Tibial nerve (tissue), 4 donors: Measurements from ENCODE around the gene HSD17B11. TPM values are rescaled to one million over a fixed set of nuclear protein-coding genes. Genes with fewer than 3 reads are reported as not detected.

Experiments
- DNase-seq, 2 donors: peaks; one replicate each; pipeline ENCODE4 v3.0.0-alpha.2; 2019; ENCODE audit warnings: low spot score in 2 of 2
- H3K27ac ChIP-seq, 4 donors: fragments of 200-600 bp; sonication (generic) in 3 of 4; one replicate each; pipeline ENCODE4 v1.5.1; 2017 to 2019; ENCODE audit warnings: mild to moderate bottlenecking in 1 of 4
- H3K27me3 ChIP-seq, 2 donors: fragments of 200-600 bp; sonication (generic) in 1 of 2; one replicate each; pipeline versions ENCODE4 v1.5.1 to v1.6.0; 2017 to 2019
- H3K36me3 ChIP-seq, 3 donors: fragments of 200-600 bp; sonication (generic); one replicate each; pipeline ENCODE4 v1.5.1; 2018 to 2019
- H3K4me1 ChIP-seq, 4 donors: fragments of 200-600 bp; sonication (generic) in 3 of 4; one replicate each; pipeline ENCODE4 v1.5.1; 2017 to 2019
- H3K4me3 ChIP-seq, 4 donors: fragments of 200-600 bp; sonication (generic) in 3 of 4; one replicate each; pipeline ENCODE4 v1.5.1; 2017 to 2019; ENCODE audit warnings: mild to moderate bottlenecking in 1 of 4, moderate library complexity in 1 of 4
- H3K9me3 ChIP-seq, 4 donors: fragments of 200-600 bp; sonication (generic) in 3 of 4; one replicate each; pipeline ENCODE4 v1.5.1; 2017 to 2019
- CTCF ChIP-seq, 5 experiments: fragments of 200-600 bp in 3 of 5; fragments of 450-650 bp in 2 of 5; sonication (generic) in 3 of 5; IDR thresholded peaks; one replicate each; pipeline ENCODE4 v1.5.1; 2016 to 2019; ENCODE audit warnings: antibody characterized with exemption in 5 of 5, mild to moderate bottlenecking in 3 of 5, moderate library complexity in 2 of 5
- EP300 ChIP-seq, 2 donors: sonication (generic); formaldehyde crosslinking; IDR thresholded peaks; one replicate each; pipeline ENCODE4 v1.6.1; 2017; ENCODE audit warnings: antibody characterized with exemption in 2 of 2, mild to moderate bottlenecking in 1 of 2
- POLR2A ChIP-seq, 2 donors: fragments of 450-650 bp; IDR thresholded peaks; one replicate each; pipeline ENCODE4 v1.6.1; 2017; ENCODE audit warnings: antibody characterized with exemption in 2 of 2, mild to moderate bottlenecking in 2 of 2, moderate library complexity in 2 of 2
- WGBS, 2 donors: methylation state at CpG; one replicate each; pipeline ENCODE4 v1.1.5; 2018; 5-methylcytosine and 5-hydroxymethylcytosine counted together
- total RNA-seq, 4 donors: library from RNA; depleted of rRNA; stranded (reverse); fragments of >200 nt; gene quantifications; one replicate each; pipeline ENCODE4 v1.1.0, GENCODE V29; 2016

HSD17B11 gene
- total RNA-seq, 4 donors from 2014 or later, result 62.4 to 75.1 (median 67.8) TPM

GRCh38 chr4:87311684-87312083 is 79.3 kb downstream of the HSD17B11 start:
- Histone ChIP-seq H3K9me3 (no peaks in the 10 kb centered on the region), H3K27ac (no peak overlapping the region), H3K36me3 (peaks cover 0 to 4% (median 0%) of the 10 kb centered on the region in 3 donors), H3K4me1 (peaks cover 0 to 12% (median 5%) of the 10 kb centered on the region in 4 donors), H3K27me3 (no peaks in the 10 kb centered on the region), H3K4me3 (no peak overlapping the region)
- DNase-seq, result no peak
- WGBS, 2 donors, result 91 to 99% methylated on average over 3 of the region's 3 CpGs
- TF ChIP-seq CTCF (IDR thresholded peaks at IDR 0.05) (no peak), POLR2A (IDR thresholded peaks at IDR 0.05) (no peak), EP300 (IDR thresholded peaks at IDR 0.05) (no peak)

- peaks cover 0 to 12% (median 5%) of the 10 kb centered on the region in 4 donors for H3K4me1 ChIP-seq
- WGBS, 2 donors, result 75 to 82% methylated on average over 4 of the region's 4 CpGs
- H3K27ac ChIP-seq, result no peak overlapping the region
- H3K27me3 ChIP-seq, result no peaks in the 10 kb centered on the region
- H3K36me3 ChIP-seq, result peaks cover 0 to 4% (median 0%) of the 10 kb centered on the region in 3 donors
- H3K9me3 ChIP-seq, result no peaks in the 10 kb centered on the region
- H3K4me3 ChIP-seq, result no peak overlapping the region
- TF ChIP-seq CTCF (IDR thresholded peaks at IDR 0.05), result no peak
- TF ChIP-seq EP300 (IDR thresholded peaks at IDR 0.05), result no peak
- no peak for DNase-seq
These were observed 80.2 kb downstream of the HSD17B11 start for GRCh38 chr4:87310691-87311335.

- 71 to 80% methylated on average over 2 of the region's 2 CpGs for WGBS, 2 donors
- no peaks in the 10 kb centered on the region for H3K9me3 ChIP-seq
- DNase-seq, result no peak
- H3K27ac ChIP-seq, result no peak overlapping the region
- H3K4me3 ChIP-seq, result no peak overlapping the region
- peaks cover 0 to 12% (median 3%) of the 10 kb centered on the region in 4 donors for H3K4me1 ChIP-seq
- peaks cover 0 to 4% (median 0%) of the 10 kb centered on the region in 3 donors for H3K36me3 ChIP-seq
- H3K27me3 ChIP-seq, result no peaks in the 10 kb centered on the region
- no peak for TF ChIP-seq CTCF (IDR thresholded peaks at IDR 0.05)
- TF ChIP-seq EP300 (IDR thresholded peaks at IDR 0.05), result no peak
- no peak for TF ChIP-seq POLR2A (IDR thresholded peaks at IDR 0.05)
These were observed 81.4 kb downstream of the HSD17B11 start for GRCh38 chr4:87309625-87310024.

GRCh38 chr4:87306056-87306455 is 84.9 kb downstream of the HSD17B11 start:
- no peaks in the 10 kb centered on the region for H3K27me3 ChIP-seq
- H3K4me3 ChIP-seq, result no peak overlapping the region
- no peak overlapping the region for H3K27ac ChIP-seq
- H3K4me1 ChIP-seq, result no peaks in the 10 kb centered on the region
- DNase-seq, result no peak
- peaks cover 0 to 4% (median 0%) of the 10 kb centered on the region in 3 donors for H3K36me3 ChIP-seq
- TF ChIP-seq POLR2A (IDR thresholded peaks at IDR 0.05), result no peak
- no peak for TF ChIP-seq CTCF (IDR thresholded peaks at IDR 0.05)
- no peak for TF ChIP-seq EP300 (IDR thresholded peaks at IDR 0.05)
- 93 to 97% methylated on average over 1 of the region's 1 CpG for WGBS, 2 donors
- H3K9me3 ChIP-seq, result no peaks in the 10 kb centered on the region

GRCh38 chr4:87305562-87305961 is 85.4 kb downstream of the HSD17B11 start:
- Histone ChIP-seq H3K36me3 (peaks cover 0 to 4% (median 0%) of the 10 kb centered on the region in 3 donors), H3K4me3 (no peak overlapping the region), H3K4me1 (no peaks in the 10 kb centered on the region), H3K27me3 (no peaks in the 10 kb centered on the region), H3K27ac (no peak overlapping the region), H3K9me3 (no peaks in the 10 kb centered on the region)
- TF ChIP-seq CTCF (IDR thresholded peaks at IDR 0.05) (no peak), EP300 (IDR thresholded peaks at IDR 0.05) (no peak), POLR2A (IDR thresholded peaks at IDR 0.05) (no peak)
- DNase-seq, result no peak
- 83 to 91% methylated on average over 7 of the region's 7 CpGs for WGBS, 2 donors
